HG02885 (cell line): Measurements from ENCODE around the gene BIRC2.

Experiments
- ATAC-seq: cut with Tn5 transposase; IDR thresholded peaks from one replicate; pipeline ENCODE4 v1.9.1; 2021; ENCODE audit warnings: mild to moderate bottlenecking; ENCODE audit not compliant: unreplicated experiment, poor library complexity

The BIRC2 gene

GRCh38 chr11:102396708-102397563 lies 49.9 kb downstream of the BIRC2 start:
- no peak for ATAC-seq

GRCh38 chr11:102398297-102398696 lies 51.3 kb downstream of the BIRC2 start:
- ATAC-seq, result no peak

GRCh38 chr11:102399189-102399588 lies 52.2 kb downstream of the BIRC2 start:
- no peak for ATAC-seq

GRCh38 chr11:102400603-102401002 lies 53.6 kb downstream of the BIRC2 start:
- ATAC-seq, result no peak

- no peak for ATAC-seq
Measured at GRCh38 chr11:102401905-102402304, 54.9 kb downstream of the BIRC2 start.

GRCh38 chr11:102402548-102402947 lies 55.5 kb downstream of the BIRC2 start:
- no peak for ATAC-seq

GRCh38 chr11:102405501-102405900 lies 58.5 kb downstream of the BIRC2 start:
- no peak for ATAC-seq

GRCh38 chr11:102406099-102406498 lies 59.1 kb downstream of the BIRC2 start:
- no peak for ATAC-seq

GRCh38 chr11:102407901-102408300 lies 60.9 kb downstream of the BIRC2 start:
- ATAC-seq, result no peak

GRCh38 chr11:102408339-102408738 lies 61.3 kb downstream of the BIRC2 start:
- no peak for ATAC-seq

- ATAC-seq, result no peak
Measured at GRCh38 chr11:102410382-102410784, 63.4 kb downstream of the BIRC2 start.

GRCh38 chr11:102411142-102411541 lies 64.1 kb downstream of the BIRC2 start:
- ATAC-seq, result no peak

GRCh38 chr11:102413497-102413896 lies 66.5 kb downstream of the BIRC2 start:
- ATAC-seq, result no peak

GRCh38 chr11:102414559-102414958 lies 67.5 kb downstream of the BIRC2 start:
- ATAC-seq, result no peak

- no peak for ATAC-seq
Measured at GRCh38 chr11:102415304-102415916, 68.4 kb downstream of the BIRC2 start.

GRCh38 chr11:102416976-102417375 lies 70.0 kb downstream of the BIRC2 start:
- ATAC-seq, result no peak

- ATAC-seq, result no peak
Measured at GRCh38 chr11:102419181-102419580, 72.2 kb downstream of the BIRC2 start.

GRCh38 chr11:102420547-102420946 lies 73.5 kb downstream of the BIRC2 start:
- ATAC-seq, result peak; percentile 71

GRCh38 chr11:102421261-102421660 lies 74.2 kb downstream of the BIRC2 start:
- no peak for ATAC-seq

- ATAC-seq, result no peak
Measured at GRCh38 chr11:102422817-102423712, 76.1 kb downstream of the BIRC2 start.

- no peak for ATAC-seq
Measured at GRCh38 chr11:102423936-102424335, 76.9 kb downstream of the BIRC2 start.
